ENCODE data around the gene AFF1. TPM values are rescaled to one million over a fixed set of nuclear protein-coding genes. Genes with fewer than 3 reads are reported as not detected.
"Not testable (repeated sequence)": the region's sequence is repeated elsewhere in the genome, so short reads cannot be mapped to it uniquely, and the experiment has no call there.

Gene AFF1
- total RNA-seq, 1 donor from 2014 or later: 121 TPM

DNA sequence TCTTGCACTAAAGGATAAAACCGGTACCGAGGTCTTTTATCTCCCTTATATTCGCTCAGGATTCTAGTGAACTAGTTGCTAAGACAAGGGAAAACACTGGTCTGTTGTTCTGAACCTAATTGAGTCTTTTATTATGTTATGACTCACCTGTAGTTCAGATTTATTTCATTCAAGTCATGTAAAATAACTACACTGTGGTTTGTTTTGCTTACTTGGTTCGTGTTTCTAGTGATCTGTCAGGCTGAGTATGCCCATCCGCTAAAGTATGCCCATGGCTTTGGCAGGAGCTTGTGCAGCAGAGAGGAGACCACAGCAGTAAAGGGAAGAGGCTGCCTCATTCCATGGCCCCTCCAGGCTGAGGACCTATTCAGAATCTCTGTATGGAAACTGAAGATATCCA lies 126.1 kb downstream of the AFF1 start:
- DNase-seq (ENCODE audit: low spot score) (no peak), ATAC-seq (no peak)
- intact Hi-C loops (cut with DNase I): no loop called here

DNA sequence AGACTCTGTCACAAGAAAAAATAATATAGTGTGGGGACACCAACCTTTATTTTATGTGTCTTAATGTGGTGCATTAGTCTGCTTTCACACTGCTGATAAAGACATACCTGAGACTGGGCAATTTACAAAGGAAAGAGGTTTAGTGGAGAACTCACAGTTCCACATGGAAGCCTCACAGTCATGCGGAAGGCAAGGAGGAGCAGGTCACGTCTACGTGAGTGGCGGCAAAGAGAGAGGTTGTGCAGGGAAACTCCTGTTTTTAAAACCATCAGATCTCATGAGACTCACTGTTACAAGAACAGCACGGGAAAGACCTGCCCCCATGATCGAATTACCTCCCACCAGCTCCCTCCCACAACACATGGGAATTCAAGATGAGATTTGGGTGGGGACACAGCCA lies 130.2 kb downstream of the AFF1 start:
- ATAC-seq (no peak), DNase-seq (ENCODE audit: low spot score) (no peak)
- intact Hi-C loops (cut with DNase I): no loop called here

DNA sequence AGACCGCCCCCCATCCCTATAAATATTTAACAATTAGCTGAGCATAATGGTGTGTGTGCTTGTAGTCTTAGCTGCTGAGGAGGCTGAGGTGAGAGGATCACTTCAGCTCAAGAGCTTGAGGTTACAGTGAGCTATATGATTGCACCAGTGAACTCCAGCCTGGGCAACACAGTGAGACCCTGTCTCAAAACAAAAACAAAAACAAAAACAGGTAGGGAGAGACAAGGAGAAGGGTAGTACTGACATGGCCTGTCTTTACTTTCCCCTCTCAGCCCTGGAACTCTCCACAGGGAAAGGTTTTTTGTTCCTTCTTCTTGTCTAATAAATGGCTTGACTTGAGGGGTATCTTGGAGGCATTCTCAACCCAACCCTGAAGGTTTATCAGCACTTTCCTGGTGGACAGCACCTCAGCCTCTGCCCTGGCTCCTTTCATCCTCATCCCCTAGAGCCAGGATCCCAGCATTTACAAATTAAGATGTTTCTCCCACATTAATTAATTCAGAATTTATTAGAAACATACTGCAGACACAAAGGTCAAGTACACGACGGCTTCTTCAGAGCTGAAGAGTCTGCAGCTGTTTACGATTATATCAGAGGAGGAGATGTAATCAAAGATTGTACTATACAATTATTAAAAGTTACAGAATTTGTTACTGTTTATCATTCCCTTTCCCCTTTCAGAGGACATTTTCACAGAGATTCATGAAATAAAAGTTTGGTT lies 131.8 kb downstream of the AFF1 start:
- DNase-seq (ENCODE audit: low spot score) (no peak), ATAC-seq (peak; percentile 53)
- intact Hi-C loops (cut with DNase I): no loop called here

DNA sequence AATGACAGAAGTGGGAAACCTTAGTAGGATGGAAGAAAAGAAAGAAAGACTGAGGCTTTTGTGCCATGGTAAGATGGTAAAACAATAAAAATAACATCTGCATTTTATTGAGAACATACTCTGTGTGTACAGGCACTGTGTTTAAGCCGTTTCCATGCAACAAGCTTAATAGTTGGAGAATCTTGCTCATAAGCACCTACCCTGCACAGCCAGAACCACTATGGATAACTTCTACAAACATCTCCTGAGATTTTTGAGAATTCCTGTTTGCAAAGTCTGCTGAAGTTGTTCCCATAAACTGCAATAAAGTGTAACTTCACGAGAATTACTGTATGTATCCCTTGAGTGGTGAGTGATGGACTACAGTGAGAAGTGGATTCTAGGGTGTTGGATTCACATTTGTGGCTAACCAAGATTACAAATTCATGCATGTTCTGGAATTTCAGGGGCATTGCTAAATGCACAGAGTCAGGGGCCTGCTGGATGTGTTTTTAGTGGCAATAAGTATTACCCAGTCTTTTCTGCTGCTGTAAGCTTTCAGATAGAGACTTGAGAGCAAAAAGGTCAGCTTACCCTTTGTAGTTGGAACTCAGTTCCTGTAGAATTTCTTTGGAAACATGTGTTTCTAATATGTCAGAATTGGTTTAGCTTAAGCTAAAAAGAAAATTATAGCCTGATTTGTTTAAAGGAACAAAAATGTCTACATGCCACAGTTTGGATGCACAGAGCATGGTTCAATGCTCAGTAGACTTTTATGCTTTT lies 132.5 kb downstream of the AFF1 start:
- ATAC-seq: no peak

DNA sequence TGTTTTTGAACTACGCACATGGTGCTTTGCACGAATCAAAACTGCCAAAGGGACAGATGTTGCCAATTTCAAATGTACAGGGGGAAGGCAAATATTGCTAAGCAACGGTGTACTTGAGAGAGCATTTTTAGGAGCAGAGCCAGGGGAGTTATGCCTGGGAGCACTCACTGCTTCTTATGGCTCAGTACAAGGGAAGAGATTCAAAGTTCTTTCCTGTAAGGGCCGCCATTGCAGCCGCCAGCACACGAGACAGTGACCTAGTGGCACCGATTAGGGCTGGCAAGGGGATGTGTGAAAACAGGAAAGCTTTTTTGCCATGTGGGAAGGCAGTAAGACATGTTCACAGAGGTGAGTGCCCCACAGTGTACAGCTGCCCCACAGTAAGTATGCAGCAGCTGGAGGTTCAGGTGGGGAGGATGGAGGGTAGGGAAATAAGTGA lies 133.8 kb downstream of the AFF1 start:
- no peak for ATAC-seq
- intact Hi-C loops (cut with DNase I): no loop called here

More for the DNA sequence above, 132.5 kb downstream of the AFF1 start:
- intact Hi-C loops (cut with DNase I): no loop called here
- DNase-seq (ENCODE audit: low spot score): no peak

DNA sequence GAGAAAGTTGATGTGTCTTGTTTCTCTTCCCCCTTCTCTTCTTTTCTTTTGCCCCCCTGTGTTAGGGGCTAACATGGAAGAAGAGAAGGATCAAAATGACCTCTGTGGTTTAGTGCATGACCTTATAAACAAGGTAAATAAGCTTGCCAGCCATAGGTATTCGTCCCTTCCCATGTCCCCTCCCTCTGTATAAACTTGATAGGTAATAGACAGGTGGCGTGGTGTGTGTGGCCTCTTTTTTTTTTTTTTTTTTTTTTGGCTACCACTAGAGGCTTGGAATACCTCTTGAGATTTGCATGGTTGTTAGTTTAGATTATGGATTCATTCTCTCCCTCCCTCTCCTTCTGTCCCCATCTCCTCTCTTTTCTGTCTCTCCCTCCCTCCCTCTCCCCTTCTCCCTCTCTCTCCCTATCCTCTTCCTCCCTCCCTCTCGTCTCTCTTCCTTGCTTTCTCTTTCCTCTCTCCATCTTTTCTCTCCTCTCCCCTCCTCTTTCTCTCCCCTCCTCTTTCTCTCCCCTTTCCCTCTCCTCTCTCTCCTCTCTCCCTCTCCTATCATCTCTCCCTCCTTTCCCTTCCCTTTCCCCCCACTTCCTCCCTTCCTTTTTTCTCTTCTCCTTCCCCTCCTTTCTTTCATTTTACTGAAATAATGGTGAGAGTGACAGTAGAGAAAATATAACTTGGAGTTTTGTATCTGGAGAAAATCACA lies 134.4 kb downstream of the AFF1 start:
- DNase-seq (ENCODE audit: low spot score) (no peak), ATAC-seq (no peak)
- intact Hi-C loops (cut with DNase I): no loop called here

More for the DNA sequence above, 133.8 kb downstream of the AFF1 start:
- no peak for DNase-seq (ENCODE audit: low spot score)

DNA sequence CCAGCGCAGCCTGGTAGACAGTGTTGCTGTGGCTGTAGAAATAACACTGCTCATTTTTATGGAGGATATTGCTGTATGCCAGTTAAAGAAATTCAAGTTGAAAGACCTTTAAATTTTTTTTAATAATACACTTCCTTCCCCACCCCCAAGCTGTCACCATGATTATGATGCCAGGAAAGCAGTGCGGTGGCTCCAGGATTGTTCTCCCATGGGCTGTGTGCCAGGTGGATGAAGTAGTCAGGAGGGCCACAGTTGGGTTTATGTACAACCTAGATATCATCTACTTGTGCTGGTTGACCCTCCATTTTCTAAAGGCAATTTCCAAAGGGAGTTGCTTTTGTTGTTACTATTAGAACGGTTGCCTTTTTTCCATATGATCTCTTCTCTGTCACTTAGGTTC lies 136.6 kb downstream of the AFF1 start:
- DNase-seq (ENCODE audit: low spot score): no peak
- intact Hi-C loops (cut with DNase I): loop anchor here (5.0 kb wide), 1 partner anchor 461 kb away; no protein-coding TSS in a partner anchor
- no peak for ATAC-seq

DNA sequence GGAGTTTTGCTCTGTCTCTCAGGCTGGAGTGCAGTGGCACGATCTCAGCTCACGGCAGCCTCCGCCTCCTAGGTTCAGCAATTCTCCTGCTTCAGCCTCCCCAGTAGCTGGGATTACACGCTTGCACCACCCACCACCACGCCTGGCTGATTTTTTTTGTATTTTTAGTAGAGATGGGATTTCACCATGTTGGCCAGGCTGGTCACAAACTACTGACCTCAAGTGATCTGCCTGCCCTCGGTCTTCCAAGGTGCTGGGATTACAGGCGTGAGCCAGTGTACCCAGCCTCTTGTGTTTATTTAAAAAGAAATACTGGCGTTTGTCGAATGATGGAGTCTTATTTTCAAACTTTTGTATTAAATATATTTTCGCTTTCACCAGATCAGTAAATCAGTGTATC lies 137.7 kb downstream of the AFF1 start:
- intact Hi-C loops (cut with DNase I): loop anchor here (5.0 kb wide), 1 partner anchor 460 kb away; no protein-coding TSS in a partner anchor
- not testable (repeated sequence) for DNase-seq (ENCODE audit: low spot score); ATAC-seq

DNA sequence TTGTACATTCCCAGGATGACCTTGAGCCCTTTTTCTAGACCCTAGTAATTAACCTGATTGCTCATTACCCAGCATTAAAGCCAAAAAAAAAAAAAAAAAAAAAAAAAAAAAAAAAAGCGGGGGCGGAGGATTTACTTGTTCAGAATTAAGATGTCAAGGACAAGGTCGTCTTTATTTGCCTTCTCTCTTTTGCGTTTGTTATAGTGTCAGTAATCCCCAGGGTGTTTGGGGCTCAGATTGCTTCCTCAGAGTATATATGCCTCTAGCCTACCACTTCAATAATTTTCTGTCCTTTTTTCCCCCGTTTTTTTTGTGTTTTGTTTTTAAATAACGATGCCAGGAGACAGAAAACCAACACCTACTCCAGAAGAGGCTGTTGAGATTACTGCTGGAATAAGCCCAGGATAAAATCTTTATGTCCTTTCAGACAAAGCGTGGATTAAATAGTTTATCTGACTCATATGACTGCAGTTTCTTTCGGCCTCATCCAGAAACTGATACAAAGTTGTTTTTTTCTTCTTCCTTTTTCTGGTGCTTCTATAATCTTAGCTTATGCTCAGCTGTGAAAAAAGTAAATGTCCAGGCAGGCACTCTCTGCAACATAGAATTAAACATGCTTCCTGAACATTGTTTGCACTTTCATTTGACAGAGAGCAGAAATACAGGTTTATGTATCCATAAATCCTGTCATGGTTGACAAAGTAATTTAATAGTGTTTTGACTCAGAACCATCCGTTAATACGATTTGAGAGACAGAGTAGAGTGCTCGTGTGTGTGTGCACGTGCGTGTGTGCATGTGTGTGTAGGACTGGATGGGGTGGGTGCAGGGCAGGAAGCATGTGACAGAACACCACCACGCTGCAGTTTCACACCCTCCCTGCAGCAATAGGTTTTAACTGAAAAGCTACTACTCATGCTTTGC lies 138.6 kb downstream of the AFF1 start:
- ATAC-seq (peak; percentile 78), DNase-seq (ENCODE audit: low spot score) (no peak)
- intact Hi-C loops (cut with DNase I): loop anchor here (5.0 kb wide), 1 partner anchor 459 kb away; no protein-coding TSS in a partner anchor

DNA sequence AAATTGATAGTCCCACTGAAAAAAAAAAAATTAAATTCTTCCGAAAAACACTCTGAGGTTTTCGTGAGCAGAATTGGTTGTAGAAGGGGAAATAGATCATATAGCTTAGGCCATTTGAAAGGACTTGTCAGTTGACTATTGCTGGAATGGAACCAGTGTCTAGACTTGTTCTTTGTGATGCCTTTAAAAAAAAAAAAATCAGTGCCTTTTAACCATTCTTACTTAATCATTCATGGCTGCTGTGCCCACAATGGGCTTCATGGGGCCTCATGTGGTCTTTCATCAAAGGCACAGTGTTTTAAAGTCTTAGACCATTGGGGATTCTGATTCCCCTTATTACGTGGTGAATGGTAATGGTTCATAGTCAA lies 139.3 kb downstream of the AFF1 start:
- intact Hi-C loops (cut with DNase I): loop anchor here (5.0 kb wide), 1 partner anchor 458 kb away; no protein-coding TSS in a partner anchor
- ATAC-seq (no peak), DNase-seq (ENCODE audit: low spot score) (no peak)

DNA sequence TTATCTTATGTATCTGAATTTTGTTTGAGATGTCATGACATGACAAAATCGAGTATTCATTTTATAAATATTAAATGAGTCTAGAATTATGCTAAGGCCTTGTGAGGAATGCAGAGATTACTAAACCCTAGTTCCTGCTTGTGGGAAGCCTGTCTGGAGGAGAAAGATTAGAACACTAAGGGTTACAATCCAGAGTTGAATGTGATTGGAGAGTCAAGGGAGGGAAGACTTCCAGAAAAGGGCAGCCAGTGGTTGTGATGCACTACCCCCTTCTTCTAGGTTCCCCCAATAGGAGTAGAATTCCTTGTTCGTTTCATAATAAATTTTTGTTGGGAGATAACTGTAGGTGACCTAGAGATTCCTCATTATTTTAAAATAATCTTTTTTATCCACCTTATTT lies 141.1 kb downstream of the AFF1 start:
- DNase-seq (ENCODE audit: low spot score): no peak
- no peak for ATAC-seq
- intact Hi-C loops (cut with DNase I): no loop called here

DNA sequence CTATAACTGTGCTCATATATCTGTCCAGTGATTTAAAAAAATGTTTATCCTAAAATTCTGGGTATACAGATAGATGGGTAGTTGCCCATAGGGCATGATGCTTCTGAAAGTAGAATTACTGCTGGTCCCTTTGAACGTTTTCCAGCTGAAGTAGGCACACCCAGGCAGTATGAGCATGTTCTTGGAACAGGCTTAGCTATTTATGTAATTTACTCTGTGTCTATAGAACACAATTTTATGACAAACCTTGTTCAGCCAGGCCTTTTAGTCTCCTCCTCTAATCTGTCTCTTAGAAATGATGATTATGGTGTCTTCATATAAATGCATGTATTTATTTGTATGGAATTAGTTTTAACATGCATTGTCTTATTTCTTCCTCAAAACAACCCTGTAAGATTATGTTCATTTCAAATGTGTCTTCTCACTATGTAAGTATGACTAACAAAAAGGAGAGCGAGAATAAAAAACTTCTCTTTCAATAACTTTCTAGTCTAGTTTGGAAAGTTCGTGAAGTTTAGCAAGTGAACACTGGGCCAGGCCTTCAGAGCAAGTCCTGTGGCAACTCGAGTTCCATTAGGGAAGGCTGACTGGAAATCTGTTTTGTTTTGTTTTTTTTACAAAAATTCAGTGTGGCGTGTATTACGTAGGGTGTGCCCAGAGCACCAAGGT lies 142.0 kb downstream of the AFF1 start:
- no peak for ATAC-seq
- intact Hi-C loops (cut with DNase I): no loop called here
- no peak for DNase-seq (ENCODE audit: low spot score)

DNA sequence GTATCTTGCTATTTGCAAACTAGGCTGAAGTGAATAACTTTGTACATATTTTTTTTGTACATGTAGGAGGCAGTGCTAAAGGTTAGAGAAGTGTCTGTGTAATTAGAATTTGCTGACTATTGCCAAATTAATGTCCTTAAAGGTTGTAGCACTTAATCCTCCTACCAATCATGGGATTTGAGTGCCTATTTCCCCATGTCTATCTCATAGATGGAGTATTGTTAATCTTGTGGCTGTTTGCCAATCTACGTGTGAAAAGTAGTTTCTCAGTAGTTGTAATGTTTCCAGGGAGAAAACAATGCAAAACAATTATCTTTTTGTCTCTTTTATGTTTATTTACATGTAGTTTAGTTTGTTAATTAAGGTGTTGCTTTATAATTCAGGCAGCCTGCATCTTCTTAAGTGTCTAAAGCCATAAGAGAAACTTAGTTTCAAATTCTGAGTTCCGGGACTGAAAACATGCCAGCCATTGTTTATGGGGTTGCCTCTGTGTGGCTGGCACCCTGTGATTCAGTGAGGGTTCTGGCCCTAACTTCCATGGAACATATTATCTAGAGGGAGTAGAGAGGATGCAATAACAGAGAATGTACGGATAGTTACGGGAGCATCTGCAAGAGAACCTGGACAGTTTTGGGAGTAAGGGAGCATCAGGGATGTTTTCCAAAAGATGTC lies 143.2 kb downstream of the AFF1 start:
- intact Hi-C loops (cut with DNase I): no loop called here
- DNase-seq (ENCODE audit: low spot score): no peak
- ATAC-seq: no peak

DNA sequence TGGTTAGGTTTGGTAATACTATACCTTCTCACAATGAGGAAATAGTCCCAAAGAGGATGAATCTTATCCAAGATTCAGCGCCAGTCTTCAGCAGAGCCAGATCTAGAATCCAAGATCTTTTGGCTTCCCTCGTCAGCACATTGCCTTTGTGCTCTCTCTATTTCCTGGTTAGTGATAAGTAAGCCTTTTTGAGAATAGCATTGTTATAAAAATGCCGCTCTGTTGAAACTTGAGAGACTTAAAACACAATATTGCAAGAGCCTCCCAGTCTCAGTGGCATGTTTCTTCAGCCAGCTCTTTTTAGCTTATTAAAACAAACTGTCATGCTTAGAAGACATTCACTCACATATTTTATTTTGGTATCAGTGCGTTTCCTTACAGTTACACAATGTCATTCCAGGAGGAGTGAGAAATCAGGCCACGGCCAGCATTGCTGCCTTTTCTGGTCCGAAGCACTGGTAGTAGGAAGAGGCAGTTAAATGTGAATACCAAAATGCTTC lies 144.2 kb downstream of the AFF1 start:
- DNase-seq (ENCODE audit: low spot score) (no peak), ATAC-seq (peak; percentile 78)
- intact Hi-C loops (cut with DNase I): no loop called here

DNA sequence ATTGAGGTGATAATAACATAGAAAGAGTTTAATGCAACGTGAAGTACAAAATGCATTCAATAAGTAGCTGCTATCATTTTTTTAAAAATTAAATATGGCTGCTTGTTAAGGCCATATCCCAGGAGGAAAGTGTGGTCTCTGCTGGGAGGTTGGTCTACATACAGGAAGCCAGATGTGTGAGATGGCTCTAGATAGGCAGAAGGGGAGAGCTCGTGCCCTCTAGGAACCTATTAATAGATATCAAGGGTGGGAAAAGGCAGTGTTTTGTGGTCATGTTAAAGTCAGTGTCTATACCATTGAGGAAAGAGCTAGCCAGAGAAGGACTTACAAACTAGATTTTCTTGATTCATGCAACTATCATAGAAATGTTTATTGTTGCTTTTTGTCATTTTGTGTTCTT lies 145.2 kb downstream of the AFF1 start:
- intact Hi-C loops (cut with DNase I): no loop called here
- DNase-seq (ENCODE audit: low spot score): no peak
- no peak for ATAC-seq

DNA sequence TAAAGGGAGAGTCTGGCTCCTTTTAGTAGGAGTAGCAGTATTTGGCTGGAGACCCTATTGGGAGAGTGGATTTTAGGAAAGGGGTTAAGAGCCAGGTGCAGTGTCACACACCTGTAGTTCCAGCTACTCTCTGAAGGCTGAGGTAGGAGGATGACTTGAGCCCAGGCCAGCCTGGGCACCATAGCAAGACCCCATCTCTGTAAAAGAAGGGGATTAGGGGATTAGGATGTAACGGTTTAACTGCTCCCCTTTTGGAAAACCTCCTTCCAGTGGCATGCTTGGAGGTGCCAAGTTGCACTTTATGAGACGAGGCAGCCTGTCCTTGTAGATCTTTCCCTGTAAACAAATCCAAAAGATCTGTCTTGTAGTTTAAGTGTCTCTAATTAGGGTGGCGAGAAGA lies 145.7 kb downstream of the AFF1 start:
- no peak for ATAC-seq
- intact Hi-C loops (cut with DNase I): no loop called here
- no peak for DNase-seq (ENCODE audit: low spot score)

DNA sequence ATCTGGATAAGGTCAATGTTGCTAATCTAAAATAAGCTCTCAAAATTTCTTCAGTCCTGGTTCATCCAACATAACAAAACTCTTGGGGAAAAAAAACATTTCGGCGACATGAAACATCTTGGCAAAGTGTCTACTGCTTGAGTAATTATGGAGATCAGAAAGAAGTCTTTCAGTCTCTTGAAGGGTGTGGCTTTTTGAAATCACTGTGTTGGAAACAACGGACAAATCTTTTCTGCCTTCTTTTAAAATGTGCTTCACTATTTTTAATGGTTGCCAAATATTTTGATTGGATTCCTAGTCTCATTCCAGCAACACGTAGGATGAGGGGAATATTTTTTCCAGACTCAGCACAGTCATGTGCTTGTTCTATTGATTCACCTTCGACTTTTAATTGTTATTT lies 147.0 kb downstream of the AFF1 start:
- no peak for DNase-seq (ENCODE audit: low spot score)
- intact Hi-C loops (cut with DNase I): no loop called here
- peak; percentile 68 for ATAC-seq
